K562 (cell line): Measurements from ENCODE around the gene STX2. TPM values are rescaled to one million over a fixed set of nuclear protein-coding genes. Genes with fewer than 3 reads are reported as not detected.
A peak's percentile ranks its signal among the peaks of the same experiment; 100 is the strongest.

ENCODE experiments used
- ATAC-seq: fragments of 200-7000 bp; cut with Tn5 transposase; 3 replicates; pipeline ENCODE4 v1.9.1; 2020; ENCODE audit warnings: moderate library complexity
- BruUV-seq: library from RNA; stranded (reverse); fragments of 400-500 nt; replicated peaks from 2 replicates; lab custom pipeline; 2021; lab: Mats Ljungman, UMichigan
- CTCF ChIA-PET: fragments of 300-600 bp; formaldehyde crosslinking; extraction: SDS; loops from one replicate; lab custom pipeline; 2021; ENCODE audit warnings: low intra/inter-chr PET ratio; lab: Yijun Ruan, JAX
- POLR2A ChIA-PET: fragments of 300-600, 350-650 bp; sonication (Branson Sonifier 250); formaldehyde crosslinking; extraction: SDS; loops from one replicate; lab custom pipeline; 2021; ENCODE audit warnings: antibody characterized with exemption, inconsistent platforms; lab: Yijun Ruan, JAX
- DNase-seq, 4 experiments: peaks; one replicate each; pipeline versions ENCODE4 v3.0.0 to v3.0.0-alpha.2; 2011 to 2018; ENCODE audit warnings: low spot score in 3 of 4, mixed read lengths in 3 of 4; ENCODE audit errors: extremely low read depth in 1 of 4
- FAIRE-seq: peaks from 2 replicates; lab custom pipeline; 2011; peaks lifted over from hg19 to GRCh38; lab: Jason Lieb, UNC
- H2AFZ ChIP-seq: 2 replicates; pipeline ENCODE4 v1.6.0; 2011; ENCODE audit warnings: low read depth, low read length, control low read depth, inconsistent platforms
- H3K27ac ChIP-seq: fragments of 200-600 bp; 3 replicates; pipeline ENCODE4 v1.8.0; 2011; ENCODE audit warnings: low read depth, mild to moderate bottlenecking, control low read depth, inconsistent platforms, low read length, moderate library complexity, mixed read lengths; ENCODE audit errors: extremely low read depth
- H3K27me3 ChIP-seq, 2 experiments: fragments of 300-600 bp in 1 of 2; 2 replicates in 1 of 2; 3 replicates in 1 of 2; pipeline versions ENCODE4 v1.6.0 to v1.8.0; 2011; ENCODE audit warnings: inconsistent platforms in 2 of 2, low read length in 2 of 2, mild to moderate bottlenecking in 1 of 2, mixed read lengths in 1 of 2, moderate library complexity in 1 of 2; ENCODE audit not compliant: control insufficient read depth in 2 of 2, insufficient read depth in 2 of 2
- H3K36me3 ChIP-seq: fragments of 300-600 bp; 3 replicates; pipeline ENCODE4 v1.8.0; 2011; ENCODE audit warnings: mild to moderate bottlenecking, low read length, inconsistent platforms; ENCODE audit not compliant: control insufficient read depth, insufficient read depth
- H3K4me1 ChIP-seq, 2 experiments: fragments of 200-600 bp in 1 of 2; replicated peaks in 1 of 2; 2 replicates in 1 of 2; 3 replicates in 1 of 2; pipeline versions ENCODE4 v1.5.1 to v1.8.0; 2011; ENCODE audit warnings: inconsistent platforms in 2 of 2, low read length in 2 of 2, mild to moderate bottlenecking in 1 of 2, mixed read lengths in 1 of 2, moderate library complexity in 1 of 2; ENCODE audit not compliant: control insufficient read depth in 2 of 2, insufficient read depth in 2 of 2
- H3K4me2 ChIP-seq: 2 replicates; pipeline ENCODE4 v1.6.1; 2011; ENCODE audit warnings: low read length, control low read depth, inconsistent platforms, mixed read lengths; ENCODE audit not compliant: insufficient read depth
- H3K4me3 ChIP-seq: fragments of 200-600 bp; sonication (generic), shearing (Covaris generic); 2 replicates; pipeline ENCODE4 v1.5.1; 2016; ENCODE audit warnings: control low read depth, inconsistent platforms
- H3K79me2 ChIP-seq: fragments of 200-600 bp; 3 replicates; pipeline ENCODE4 v1.8.0; 2011; ENCODE audit warnings: low read length, inconsistent platforms; ENCODE audit not compliant: control insufficient read depth, insufficient read depth
- H3K9ac ChIP-seq, 2 experiments: 2 replicates each; pipeline versions ENCODE4 v1.6.0 to v1.6.1; 2011; ENCODE audit warnings: low read depth in 2 of 2, low read length in 2 of 2, control low read depth in 1 of 2, inconsistent platforms in 1 of 2, mild to moderate bottlenecking in 1 of 2, mixed read lengths in 1 of 2; ENCODE audit not compliant: insufficient read depth in 1 of 2
- H3K9me1 ChIP-seq: one replicate; pipeline ENCODE4 v1.6.0; 2011; ENCODE audit warnings: inconsistent platforms, mild to moderate bottlenecking, low read length, moderate library complexity; ENCODE audit not compliant: control insufficient read depth, insufficient read depth
- H3K9me3 ChIP-seq: replicated peaks from 2 replicates; pipeline ENCODE4 v1.5.1; 2011; ENCODE audit warnings: low read depth, low read length, inconsistent platforms; ENCODE audit not compliant: control insufficient read depth, insufficient read depth
- H4K20me1 ChIP-seq: replicated peaks from 2 replicates; pipeline ENCODE4 v1.6.1; 2011; ENCODE audit warnings: low read length, inconsistent platforms, mixed read lengths; ENCODE audit not compliant: control insufficient read depth, insufficient read depth
- CBX3 ChIP-seq, 2 experiments: IDR thresholded peaks; 1 replicate in 1 of 2; 2 replicates in 1 of 2; pipeline ENCODE4 v1.6.1; 2012; ENCODE audit warnings: inconsistent platforms in 2 of 2, low read length in 2 of 2, borderline replicate concordance in 1 of 2, control low read depth in 1 of 2
- FOS ChIP-seq: IDR thresholded peaks from 3 replicates; pipeline ENCODE4 v1.6.1; 2011; ENCODE audit not compliant: insufficient read length; ENCODE audit errors: extremely low read depth
- HNRNPH1 ChIP-seq: fragments of 200-400 bp; formaldehyde crosslinking; optimal IDR thresholded peaks from 2 replicates; pipeline ENCODE3; 2017; ENCODE audit warnings: low read depth, mild to moderate bottlenecking, low read length, moderate library complexity
- IFI16 ChIP-seq: fragments of 250-450 bp; sonication (Bioruptor Pico); IDR thresholded peaks from 2 replicates; pipeline ENCODE4 v2.1.2; 2022; ENCODE audit warnings: mild to moderate bottlenecking, inconsistent platforms
- NRF1 ChIP-seq, 2 experiments: fragments of 450-650 bp; IDR thresholded peaks in 1 of 2; conservative IDR thresholded peaks in 1 of 2; 2 replicates each; pipeline ENCODE4 v1.6.1; 2014; ENCODE audit warnings: mild to moderate bottlenecking in 2 of 2
- PRDM10 ChIP-seq: fragments of 450-650 bp; IDR thresholded peaks from 2 replicates; pipeline ENCODE4 v1.6.1; 2018; ENCODE audit not compliant: partially characterized antibody
- RBM15 ChIP-seq: fragments of 200-400 bp; formaldehyde crosslinking; IDR thresholded peaks from 2 replicates; pipeline ENCODE4 v1.6.1; 2018; ENCODE audit warnings: mild to moderate bottlenecking, low read length, moderate library complexity; ENCODE audit not compliant: insufficient read depth
- RBM34 ChIP-seq: fragments of 200-400 bp; formaldehyde crosslinking; IDR thresholded peaks from 2 replicates; pipeline ENCODE4 v1.6.1; 2018; ENCODE audit warnings: low read length, borderline replicate concordance; ENCODE audit not compliant: insufficient read depth
- RUNX1 ChIP-seq: sonication (generic); IDR thresholded peaks from 2 replicates; pipeline ENCODE4 v1.6.1; 2016; ENCODE audit warnings: antibody characterized with exemption, low read depth
- ZFP1 ChIP-seq: fragments of 450-650 bp; formaldehyde crosslinking; IDR thresholded peaks from 2 replicates; pipeline ENCODE4 v1.4.0; 2020; ENCODE audit warnings: mild to moderate bottlenecking, mixed read lengths
- ZNF76 ChIP-seq: fragments of 250-450 bp; sonication (Bioruptor Pico); IDR thresholded peaks from 2 replicates; pipeline ENCODE4 v1.4.0; 2020; ENCODE audit warnings: mild to moderate bottlenecking, moderate library complexity, borderline replicate concordance
- WGBS: fragments of 100-300 bp; shearing (Covaris generic); methylation state at CpG from one replicate; pipeline ENCODE4 v1.1.6; 2016; ENCODE audit warnings: low coverage, mixed read lengths; ENCODE audit not compliant: insufficient coverage; ENCODE audit errors: missing lambda C conversion rate; 5-methylcytosine and 5-hydroxymethylcytosine counted together
- in situ Hi-C: fragments of 300-500 bp; cut with MboI; formaldehyde crosslinking; loops from 4 replicates; pipeline ENCODE4 v1.15.0; 2018; ENCODE audit warnings: inconsistent platforms, mixed read lengths
- intact Hi-C: fragments of 100-400 bp; cut with micrococcal nuclease; formaldehyde crosslinking; loops from 2 replicates; pipeline ENCODE4 v1.14.2; 2022
- polyA plus RNA-seq, 8 experiments: library from polyadenylated mRNA; depleted of rRNA in 4 of 8; stranded (reverse) in 5 of 8; unstranded in 3 of 8; fragments of >200 nt; fragmentation: Nextera tagmentation in 2 of 8; fragmentation: Illumina TruSeq in 1 of 8; extraction: Ambion mirVana in 2 of 8; extraction: Trizol in 1 of 8; gene quantifications; 2 replicates each; pipeline versions ENCODE4 v1.2.1 to v1.2.3, GENCODE V29; 2011 to 2014; ENCODE audit warnings: inconsistent platforms in 1 of 8, missing spikeins in 1 of 8
- total RNA-seq, 7 experiments: library from RNA; depleted of rRNA in 6 of 7; stranded (reverse); fragments of >200 nt in 6 of 7; fragmentation: Illumina TruSeq in 2 of 7; extraction: Trizol in 2 of 7; gene quantifications; 2 replicates each; pipeline versions ENCODE4 v1.2.1 to v1.2.3, GENCODE V29; 2011 to 2021; ENCODE audit warnings: low replicate concordance in 1 of 7
- TF ChIP-seq, protein P1 (sequence below): sonication (generic); formaldehyde crosslinking; IDR thresholded peaks from 2 replicates; pipeline ENCODE4 v1.8.1; 2023; ENCODE audit warnings: mild to moderate bottlenecking, missing genetic modification reagents

STX2 gene
- total and polyA plus RNA-seq, 9 of the 15 experiments (the other 6 are each of a cell fraction or from before 2014, with no cell fraction given), result 22.2 to 54.6 (median 30.8) TPM

- no TSS peak for BruUV-seq
- in situ Hi-C loops (no loop called here), intact Hi-C loops (no loop called here)
- Histone ChIP-seq H3K36me3 (peaks cover 61% of the 10 kb centered on the region), H3K27ac (no peak overlapping the region), H4K20me1 (no peaks in the 10 kb centered on the region), H3K4me2 (no peak overlapping the region), H3K9me3 (no peaks in the 10 kb centered on the region), H3K4me1 (peaks cover 0 to 15% of the 10 kb centered on the region in 2 experiments; a peak in 2 of 5 replicates), H3K9me1 (no peaks in the 10 kb centered on the region), H3K79me2 (peaks cover 16% of the 10 kb centered on the region; the same call in 2 of the 3 replicates), H3K27me3 (no peaks in the 10 kb centered on the region), H3K4me3 (no peak overlapping the region), H3K9ac (peak overlapping the region in 1 of 2 experiments; percentile 28; a peak in 1 of 4 replicates), H2AFZ (no peak overlapping the region)
- FAIRE-seq (no peak), DNase-seq (no peak), ATAC-seq (no peak)
- WGBS, result 90% methylated on average over 14 of the region's 14 CpGs
- ChIA-PET CTCF (no interaction called here), POLR2A (no interaction called here)
- TF ChIP-seq, protein P1, sequence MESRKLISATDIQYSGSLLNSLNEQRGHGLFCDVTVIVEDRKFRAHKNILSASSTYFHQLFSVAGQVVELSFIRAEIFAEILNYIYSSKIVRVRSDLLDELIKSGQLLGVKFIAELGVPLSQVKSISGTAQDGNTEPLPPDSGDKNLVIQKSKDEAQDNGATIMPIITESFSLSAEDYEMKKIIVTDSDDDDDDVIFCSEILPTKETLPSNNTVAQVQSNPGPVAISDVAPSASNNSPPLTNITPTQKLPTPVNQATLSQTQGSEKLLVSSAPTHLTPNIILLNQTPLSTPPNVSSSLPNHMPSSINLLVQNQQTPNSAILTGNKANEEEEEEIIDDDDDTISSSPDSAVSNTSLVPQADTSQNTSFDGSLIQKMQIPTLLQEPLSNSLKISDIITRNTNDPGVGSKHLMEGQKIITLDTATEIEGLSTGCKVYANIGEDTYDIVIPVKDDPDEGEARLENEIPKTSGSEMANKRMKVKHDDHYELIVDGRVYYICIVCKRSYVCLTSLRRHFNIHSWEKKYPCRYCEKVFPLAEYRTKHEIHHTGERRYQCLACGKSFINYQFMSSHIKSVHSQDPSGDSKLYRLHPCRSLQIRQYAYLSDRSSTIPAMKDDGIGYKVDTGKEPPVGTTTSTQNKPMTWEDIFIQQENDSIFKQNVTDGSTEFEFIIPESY, result no peak
- no peak for TF ChIP-seq IFI16
- TF ChIP-seq ZFP1 (CRISPR knock-in tag), result no peak
- no peak for TF ChIP-seq ZNF76 (CRISPR knock-in tag)
- TF ChIP-seq FOS, result no peak
- TF ChIP-seq RUNX1, result no peak
- no peak for TF ChIP-seq RBM34
- TF ChIP-seq HNRNPH1, result no peak
- TF ChIP-seq NRF1 (conservative IDR thresholded peaks at IDR 0.05 in 1 of 2, IDR thresholded peaks at IDR 0.05 in 1 of 2), result no peak
- no peak for TF ChIP-seq CBX3 (IDR thresholded peaks at IDR 0.05; ENCODE audit: borderline replicate concordance in 1 of 2, low read length in 2 of 2)
- no peak for TF ChIP-seq RBM15
- no peak for TF ChIP-seq PRDM10
These were observed 25.1 kb downstream of the STX2 start for GRCh38 chr12:130813949-130814348.
